NT2/D1 (cell line): Measurements from ENCODE around the gene AXIN1.

Experiments used
- SUZ12 ChIP-seq: IDR thresholded peaks from 2 replicates; pipeline ENCODE4 v1.6.1; 2011; ENCODE audit not compliant: insufficient read length, insufficient read depth; ENCODE audit errors: extremely low read depth
- YY1 ChIP-seq: IDR thresholded peaks from 2 replicates; pipeline ENCODE4 v1.6.1; 2011; ENCODE audit not compliant: insufficient read length, insufficient read depth
- ZNF274 ChIP-seq: IDR thresholded peaks from 2 replicates; pipeline ENCODE4 v1.6.1; 2011; ENCODE audit warnings: mild to moderate bottlenecking, low read depth, low read length

GRCh38 chr16:375927-376816 is 23.6 kb upstream of the AXIN1 start:
- TF ChIP-seq YY1: no peak
- no peak for TF ChIP-seq ZNF274
- no peak for TF ChIP-seq SUZ12
